ENCODE measurements around the gene POC1A.

GRCh38 chr3:52046902-52047239, 107.4 kb downstream of the POC1A start:
- no peak for TF ChIP-seq POLR2A (IDR thresholded peaks at IDR 0.05; ENCODE audit: low read length)
- TF ChIP-seq GATA1 (IDR thresholded peaks at IDR 0.05; ENCODE audit: low read depth, low read length) = no peak

Measured in erythroblast (primary cell).